Activated CD8-positive, alpha-beta memory T cell treated with anti-CD3 and anti-CD28 coated beads for 36 hours (primary cell): ENCODE data around the gene RSPH1. TPM values are rescaled to one million over a fixed set of nuclear protein-coding genes. Genes with fewer than 3 reads are reported as not detected.

Experiments used
- CTCF ChIA-PET: fragments of 350-600 bp; sonication (Branson Sonifier 250); formaldehyde crosslinking; loops from one replicate; lab custom pipeline; 2021; ENCODE audit warnings: antibody characterized with exemption; lab: Charles Lee
- POLR2A ChIA-PET: fragments of 350-600 bp; sonication (Branson Sonifier 250); formaldehyde crosslinking; loops from one replicate; lab custom pipeline; 2021; ENCODE audit warnings: antibody characterized with exemption; lab: Charles Lee
- total RNA-seq, 2 experiments: library from RNA; stranded (reverse); gene quantifications; one replicate each; pipeline ENCODE4 v1.2.3, GENCODE V29; 2021

Gene RSPH1
- total RNA-seq, 2 experiments from 2014 or later: not detected

DNA sequence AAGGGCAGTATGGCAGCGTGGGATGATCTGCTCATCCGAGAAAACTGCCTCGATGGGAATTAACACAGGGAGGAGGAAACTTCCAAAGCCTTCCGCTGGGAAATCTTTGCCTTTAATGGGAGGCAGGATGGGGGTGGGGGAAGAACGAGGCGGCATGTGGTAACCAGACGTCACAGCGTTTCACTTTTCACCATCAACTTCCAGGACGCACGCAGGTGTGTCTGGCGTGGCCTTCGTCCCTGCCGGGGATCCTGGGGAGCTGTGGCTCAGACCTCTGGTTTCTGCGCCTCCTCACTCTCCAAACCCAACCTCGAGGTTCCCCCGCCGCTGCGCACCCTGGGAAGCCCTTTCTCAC, 282 bp downstream of the RSPH1 start:
- ChIA-PET CTCF (interaction anchor here (0.9 kb wide), 1 partner anchor 257 kb away, joined by 3 read pairs; no protein-coding TSS in a partner anchor), POLR2A (no interaction called here)

DNA sequence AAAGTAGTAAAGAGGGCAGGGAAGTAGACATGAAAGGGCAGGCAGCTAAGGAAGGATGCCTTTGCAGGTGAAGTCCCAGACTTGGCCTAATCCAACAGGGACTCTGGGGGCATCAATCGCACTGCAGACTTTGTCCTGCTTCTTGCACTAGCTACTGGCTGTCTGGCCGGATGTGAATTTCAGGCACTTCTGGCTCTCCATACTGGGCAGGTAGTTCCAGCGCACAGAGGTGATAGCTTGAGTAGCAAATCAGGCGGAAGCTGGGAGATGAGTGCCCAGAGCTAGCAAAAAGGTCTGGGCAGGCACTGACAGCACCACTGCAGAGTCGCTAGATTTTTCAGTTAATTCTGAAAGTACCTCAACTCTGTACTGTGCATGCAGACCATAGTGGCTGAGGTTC, 997 bp downstream of the RSPH1 start:
- ChIA-PET POLR2A (no interaction called here), CTCF (interaction anchor here (0.9 kb wide), 1 partner anchor 256 kb away, joined by 3 read pairs; no protein-coding TSS in a partner anchor)

DNA sequence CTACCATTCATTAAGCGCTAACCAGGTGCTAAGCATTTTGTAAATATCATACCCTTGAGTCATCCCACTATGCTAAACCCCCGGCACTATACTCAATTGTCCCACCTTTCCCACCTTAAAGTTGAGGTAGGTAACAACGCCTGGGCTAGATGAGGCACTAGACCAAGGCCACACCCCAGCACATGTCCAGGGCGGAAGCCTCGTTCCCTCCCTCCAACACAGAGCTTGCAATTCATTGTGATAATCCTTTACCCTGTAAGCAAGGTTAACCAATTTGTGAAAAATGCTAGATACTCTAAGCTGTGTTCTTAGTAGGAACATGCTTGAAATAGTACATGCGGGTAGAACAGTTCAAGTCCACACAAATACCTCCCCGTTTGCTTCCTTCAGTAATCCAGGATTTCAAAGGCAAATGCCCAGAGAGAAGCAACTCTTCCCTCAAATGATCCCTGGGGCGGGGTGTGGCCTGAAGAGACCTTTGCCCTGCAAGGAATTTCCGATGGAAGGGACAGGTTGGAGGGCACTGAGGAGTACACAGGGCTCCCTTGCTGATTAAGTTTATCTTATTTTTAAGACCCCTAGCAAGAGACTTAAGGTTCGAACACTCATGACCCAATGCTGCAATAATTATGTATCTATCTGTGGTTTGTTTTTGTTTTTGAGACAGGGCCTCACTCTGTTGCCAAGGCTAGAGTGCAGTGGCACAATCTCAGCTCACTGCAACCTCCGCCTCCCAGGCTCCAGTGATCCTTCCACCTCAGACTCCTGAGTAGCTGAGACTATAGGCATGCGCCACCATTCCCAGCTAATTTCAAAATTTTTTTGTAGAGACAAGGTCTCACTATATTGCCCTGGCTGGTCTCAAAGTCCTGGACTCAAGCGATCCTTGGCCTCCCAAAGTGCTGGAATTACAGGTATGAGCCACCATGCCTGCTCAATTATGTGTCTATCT, 2.6 kb downstream of the RSPH1 start:
- POLR2A ChIA-PET: no interaction called here
- CTCF ChIA-PET: no interaction called here

DNA sequence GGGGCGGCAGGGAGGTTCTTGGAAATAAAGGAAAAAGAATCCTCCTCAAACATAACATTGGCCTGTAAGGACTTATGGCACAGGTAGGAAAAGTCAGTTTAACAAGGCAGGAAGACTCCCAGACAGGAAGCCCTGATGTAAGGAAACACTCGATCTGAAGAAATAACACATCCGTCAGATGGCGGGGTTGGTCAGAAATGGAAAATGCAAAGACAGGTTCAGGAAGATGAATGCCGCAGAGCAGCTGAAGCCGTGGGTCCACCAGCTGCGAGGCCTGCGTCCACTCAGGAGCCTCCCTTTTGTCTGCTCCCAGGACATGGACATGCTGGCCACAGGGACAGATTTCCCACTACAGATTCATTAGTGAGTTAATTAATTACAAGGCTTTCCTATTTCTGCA, 3.8 kb downstream of the RSPH1 start:
- ChIA-PET CTCF (no interaction called here), POLR2A (no interaction called here)

DNA sequence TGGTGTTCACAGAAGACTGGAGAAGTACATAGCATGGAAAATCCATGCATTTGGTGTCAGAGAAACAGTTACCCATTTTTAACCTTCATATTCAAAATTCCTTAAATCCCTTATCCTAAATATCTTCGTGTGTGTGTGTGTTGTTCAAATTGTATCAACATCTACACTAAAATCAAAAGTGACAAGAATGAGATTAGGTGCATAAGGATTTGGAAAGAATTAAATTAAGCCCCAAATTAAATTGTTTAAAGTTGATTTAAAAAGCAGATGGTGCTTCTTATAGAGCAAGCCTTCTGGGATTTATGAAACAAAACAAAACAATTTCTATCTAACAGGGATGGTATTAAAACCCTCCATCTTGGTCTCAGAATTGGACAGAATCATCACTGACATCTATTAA, 4.7 kb downstream of the RSPH1 start:
- ChIA-PET POLR2A (interaction anchor here (1.1 kb wide), 1 partner anchor 383 kb away, joined by 3 read pairs; no protein-coding TSS in a partner anchor), CTCF (interaction anchor here (1.0 kb wide), 1 partner anchor 181 kb away, joined by 3 read pairs; no protein-coding TSS in a partner anchor)

DNA sequence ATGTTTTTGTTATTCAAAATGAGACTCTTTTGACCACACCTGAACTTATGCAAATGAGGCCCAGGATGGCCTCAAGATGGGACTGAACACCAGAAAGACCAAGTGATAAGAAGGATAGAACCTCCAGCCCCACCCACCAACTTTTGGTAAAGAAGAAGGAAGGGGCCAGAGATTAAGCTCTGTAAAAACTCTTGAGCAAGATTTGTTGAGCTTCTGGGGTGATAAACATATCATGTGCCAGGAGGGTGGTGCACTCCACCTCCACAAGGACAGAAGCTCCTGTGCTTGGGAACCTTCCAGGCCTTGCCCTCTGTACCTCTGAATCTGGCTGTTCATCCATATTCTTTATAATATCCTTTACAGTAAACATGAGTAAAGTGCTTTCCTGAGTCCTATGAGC, 5.3 kb downstream of the RSPH1 start:
- POLR2A ChIA-PET: interaction anchor here (1.1 kb wide), 1 partner anchor 382 kb away, joined by 3 read pairs; no protein-coding TSS in a partner anchor
- CTCF ChIA-PET: interaction anchor here (1.0 kb wide), 1 partner anchor 181 kb away, joined by 3 read pairs; no protein-coding TSS in a partner anchor

DNA sequence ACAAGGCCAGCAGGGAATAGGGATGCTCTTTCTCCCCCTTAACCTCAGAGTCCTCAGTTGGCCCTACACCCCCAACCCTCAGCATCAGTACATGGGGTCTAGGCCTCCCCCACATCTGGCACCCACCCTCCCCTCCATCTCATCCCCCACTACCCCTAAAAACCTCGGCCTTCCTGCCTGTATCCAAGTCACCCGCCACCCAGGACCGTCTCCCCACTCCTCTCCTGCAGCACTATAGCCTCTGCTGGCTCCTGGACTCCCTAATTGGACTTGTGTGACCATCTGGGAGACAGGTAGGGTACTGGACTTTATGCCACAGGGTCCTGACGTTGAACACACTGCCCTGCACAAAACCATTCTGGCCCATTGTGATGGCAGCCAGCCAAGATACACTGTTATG, 6.0 kb downstream of the RSPH1 start:
- CTCF ChIA-PET: no interaction called here
- POLR2A ChIA-PET: interaction anchor here (1.1 kb wide), 1 partner anchor 382 kb away, joined by 3 read pairs; no protein-coding TSS in a partner anchor

DNA sequence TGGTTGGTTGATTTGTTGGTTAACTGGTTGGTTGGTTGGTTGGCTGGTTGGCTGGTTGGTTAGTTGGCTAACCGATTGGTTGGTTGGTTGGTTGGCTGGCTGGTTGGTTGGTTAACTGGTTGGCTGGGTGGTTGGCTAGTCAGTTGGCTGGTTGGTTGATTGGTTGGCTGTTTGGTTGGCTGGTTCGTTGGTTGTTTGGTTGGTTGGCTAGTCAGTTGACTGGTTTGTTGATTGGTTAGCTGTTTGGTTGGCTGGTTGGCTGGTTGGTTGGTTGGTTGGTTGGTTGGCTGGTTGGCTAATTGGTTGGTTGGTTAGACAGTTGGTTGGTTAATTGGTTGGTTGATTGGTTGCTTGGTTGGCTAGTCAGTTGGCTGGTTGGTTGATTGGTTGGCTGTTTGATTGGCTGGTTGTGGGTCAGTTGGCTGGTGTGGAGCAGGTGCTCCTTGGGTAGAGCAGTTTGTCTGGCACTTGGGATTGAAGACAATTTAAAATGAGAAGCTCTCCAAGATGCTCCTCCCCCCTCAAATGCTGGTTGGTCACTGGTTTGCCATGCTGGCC, 6.9 kb downstream of the RSPH1 start:
- POLR2A ChIA-PET: no interaction called here
- CTCF ChIA-PET: no interaction called here

DNA sequence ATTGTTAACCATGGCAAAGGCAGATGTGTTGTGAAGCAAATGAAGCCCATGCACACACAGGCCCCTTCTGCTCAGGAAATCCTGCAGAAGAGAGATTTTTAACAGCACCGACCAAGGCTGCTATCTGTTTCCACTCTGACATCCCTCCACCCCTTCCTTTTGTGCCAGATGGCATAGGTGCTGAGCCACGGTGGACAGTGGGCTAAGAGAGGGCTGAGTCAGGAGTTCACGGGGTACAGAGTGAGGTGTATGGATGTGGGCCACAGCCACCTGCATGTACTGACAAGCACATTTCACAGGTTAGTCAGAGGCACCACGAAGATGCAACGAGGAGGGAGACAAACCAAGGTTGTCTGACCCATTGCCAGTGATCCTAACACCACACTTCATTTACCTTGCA, 9.5 kb downstream of the RSPH1 start:
- CTCF ChIA-PET: interaction anchor here (0.6 kb wide), 1 partner anchor 229 kb away, joined by 3 read pairs; no protein-coding TSS in a partner anchor
- POLR2A ChIA-PET: no interaction called here

DNA sequence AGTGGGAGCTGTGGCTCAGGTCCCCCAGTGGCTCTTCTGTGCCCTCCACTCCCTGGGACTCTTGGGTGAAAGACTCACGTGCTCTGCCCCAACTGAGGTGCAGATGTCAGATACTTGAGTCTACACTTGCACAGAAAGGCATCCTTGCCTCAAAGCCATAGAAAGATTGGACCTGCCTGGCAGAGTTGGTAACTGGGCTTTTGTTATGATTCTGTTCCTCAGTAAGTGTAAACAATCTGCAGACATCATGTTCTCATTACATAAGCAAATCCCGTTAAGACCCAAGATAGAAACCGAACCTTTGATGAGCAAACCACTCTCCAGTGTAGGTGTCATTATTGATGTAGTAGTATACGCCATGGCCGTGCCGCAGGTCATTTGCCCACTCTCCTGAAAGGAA, 10.0 kb downstream of the RSPH1 start:
- POLR2A ChIA-PET: no interaction called here
- CTCF ChIA-PET: no interaction called here

DNA sequence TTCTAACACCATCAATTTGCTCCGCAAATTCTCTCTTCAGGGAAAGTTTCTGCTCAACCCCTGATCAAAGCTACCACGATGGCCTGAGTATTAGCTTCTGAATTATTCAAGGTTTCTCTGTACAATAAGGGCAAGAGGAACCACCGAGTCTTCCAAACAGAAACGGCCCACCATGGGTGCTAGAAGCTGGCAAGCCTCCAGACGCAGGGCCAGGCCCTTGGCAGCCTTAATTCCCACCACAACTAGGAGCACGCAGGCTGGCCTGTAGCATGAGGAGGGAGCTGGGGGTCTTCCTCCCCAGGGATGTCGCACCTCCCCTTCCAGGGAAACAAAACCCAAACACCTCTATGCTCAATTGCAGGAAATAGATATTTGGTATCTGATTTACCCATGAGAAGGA, 11.1 kb downstream of the RSPH1 start:
- POLR2A ChIA-PET: no interaction called here

DNA sequence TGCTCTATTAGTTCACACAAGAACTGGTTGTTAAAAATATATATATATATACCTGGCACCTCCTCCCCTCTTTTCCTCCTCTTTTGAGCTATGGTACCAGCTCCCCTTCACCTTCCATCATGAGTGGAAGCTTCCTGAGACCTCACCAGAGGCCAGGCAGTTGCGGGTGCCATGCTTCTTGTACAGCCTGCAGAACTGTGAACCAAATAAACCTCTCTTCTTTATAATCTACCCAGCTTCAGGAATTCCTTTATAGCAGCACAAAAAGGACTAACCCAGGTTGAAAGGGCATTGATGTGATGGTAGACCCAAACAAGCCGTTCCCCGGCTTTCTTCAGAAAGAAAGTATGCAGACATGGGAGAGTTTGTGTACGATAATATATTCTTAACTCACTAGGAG, 14.9 kb downstream of the RSPH1 start:
- ChIA-PET CTCF (no interaction called here), POLR2A (interaction anchor here (0.5 kb wide), 1 partner anchor 31 kb away, joined by 5 read pairs; no protein-coding TSS in a partner anchor)

More for the DNA sequence above, 11.1 kb downstream of the RSPH1 start:
- CTCF ChIA-PET: no interaction called here

DNA sequence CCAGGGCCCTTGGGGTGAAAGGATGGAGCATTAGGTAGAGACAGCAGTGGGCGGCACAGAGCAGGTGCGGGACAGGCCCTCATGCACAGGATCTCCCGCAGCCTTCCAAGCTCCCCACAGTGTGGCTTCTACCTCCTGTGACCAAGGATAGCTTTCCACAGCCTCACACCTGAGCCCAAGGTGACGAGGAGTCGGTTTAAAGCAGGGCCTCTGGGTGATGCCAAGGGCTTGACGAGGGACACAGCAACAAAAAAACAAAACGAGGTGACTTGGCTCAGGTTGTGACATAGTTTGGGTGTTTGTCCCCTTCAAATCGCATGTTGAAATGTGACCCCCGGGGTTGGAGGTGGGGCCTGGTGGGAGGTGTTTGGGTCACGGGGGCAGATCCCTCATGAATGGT, 15.3 kb downstream of the RSPH1 start:
- ChIA-PET POLR2A (no interaction called here), CTCF (no interaction called here)

DNA sequence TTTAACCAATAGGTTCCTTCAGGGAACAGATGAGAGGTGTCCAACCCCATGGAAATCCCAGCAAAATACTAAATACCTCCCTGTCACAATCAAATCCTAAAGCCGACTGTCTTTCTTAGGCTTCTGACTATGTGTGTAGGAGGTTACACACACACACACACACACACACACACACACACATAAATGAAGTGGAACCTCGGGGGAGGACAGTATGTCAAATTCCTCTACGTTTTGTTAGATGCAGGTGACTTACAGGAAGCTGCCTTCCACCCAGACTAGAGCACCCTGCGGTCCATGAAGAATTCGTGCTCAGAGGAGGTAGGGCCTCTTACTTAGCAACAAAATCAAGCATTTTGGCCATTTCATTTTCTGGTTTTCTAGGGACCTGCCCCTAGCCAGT, 16.4 kb downstream of the RSPH1 start:
- CTCF ChIA-PET: interaction anchor here (0.8 kb wide), 1 partner anchor 137 kb away, joined by 3 read pairs; no protein-coding TSS in a partner anchor

DNA sequence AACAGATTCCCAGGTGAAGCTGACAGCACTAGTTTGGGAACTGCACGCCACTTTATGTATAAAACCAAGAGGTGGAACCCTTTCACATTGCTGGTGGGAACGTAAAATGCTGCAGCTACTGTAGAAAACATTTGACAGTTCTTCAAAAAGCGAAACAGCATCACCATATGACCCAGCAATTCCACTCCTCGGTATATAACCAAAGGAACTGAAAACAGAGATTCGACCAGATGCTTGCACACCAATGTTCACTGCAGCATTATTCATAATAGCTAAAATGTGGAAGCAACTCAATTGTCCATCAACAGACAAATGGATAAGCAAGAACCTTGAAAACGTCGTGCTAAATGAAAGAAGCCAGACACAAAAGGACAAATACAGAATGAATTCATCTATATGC, 17.5 kb downstream of the RSPH1 start:
- CTCF ChIA-PET: no interaction called here
- POLR2A ChIA-PET: no interaction called here

More for the DNA sequence above, 16.4 kb downstream of the RSPH1 start:
- POLR2A ChIA-PET: no interaction called here

DNA sequence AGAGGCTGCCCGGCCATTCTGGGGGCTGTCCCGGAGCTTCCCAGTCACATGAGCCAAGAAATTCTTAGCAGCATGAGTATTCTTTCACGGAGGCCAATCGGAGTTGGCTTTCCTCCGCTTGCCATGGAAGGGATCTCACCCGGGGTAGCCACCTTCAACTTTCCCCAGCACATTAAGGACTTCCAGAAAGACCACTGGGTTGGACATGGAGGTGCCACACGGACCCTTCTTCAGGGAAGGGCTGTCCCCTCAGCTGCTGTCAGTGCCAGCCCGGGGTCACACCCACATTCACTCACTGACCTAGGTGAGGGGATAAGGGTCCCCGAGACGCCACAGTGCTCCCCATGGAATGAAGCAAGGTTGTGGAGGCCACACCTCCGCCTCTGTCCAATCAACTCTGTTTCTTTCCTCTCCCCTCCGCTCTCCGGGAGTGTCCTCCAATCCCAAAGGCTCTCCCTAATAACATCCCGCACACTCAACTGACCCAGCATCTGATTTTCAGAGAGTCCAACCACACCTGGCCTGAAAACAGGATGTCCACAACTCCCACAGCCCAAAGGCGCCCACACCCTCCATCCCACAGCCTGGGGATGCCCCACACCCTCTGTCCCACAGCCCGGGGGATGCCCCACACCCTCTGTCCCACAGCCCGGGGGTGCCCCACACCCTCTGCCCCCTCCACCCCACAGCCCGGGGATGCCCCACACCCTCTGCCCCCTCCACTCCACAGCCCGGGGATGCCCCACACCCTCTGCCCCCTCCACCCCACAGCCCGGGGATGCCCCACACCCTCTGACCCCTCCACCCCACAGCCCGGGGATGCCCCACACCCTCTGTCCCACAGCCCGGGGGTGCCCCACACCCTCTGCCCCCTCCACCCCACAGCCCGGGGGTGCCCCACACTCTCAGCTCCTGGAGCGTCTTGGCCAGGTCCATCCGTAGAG, 19.4 kb downstream of the RSPH1 start:
- CTCF ChIA-PET: no interaction called here
- POLR2A ChIA-PET: no interaction called here

DNA sequence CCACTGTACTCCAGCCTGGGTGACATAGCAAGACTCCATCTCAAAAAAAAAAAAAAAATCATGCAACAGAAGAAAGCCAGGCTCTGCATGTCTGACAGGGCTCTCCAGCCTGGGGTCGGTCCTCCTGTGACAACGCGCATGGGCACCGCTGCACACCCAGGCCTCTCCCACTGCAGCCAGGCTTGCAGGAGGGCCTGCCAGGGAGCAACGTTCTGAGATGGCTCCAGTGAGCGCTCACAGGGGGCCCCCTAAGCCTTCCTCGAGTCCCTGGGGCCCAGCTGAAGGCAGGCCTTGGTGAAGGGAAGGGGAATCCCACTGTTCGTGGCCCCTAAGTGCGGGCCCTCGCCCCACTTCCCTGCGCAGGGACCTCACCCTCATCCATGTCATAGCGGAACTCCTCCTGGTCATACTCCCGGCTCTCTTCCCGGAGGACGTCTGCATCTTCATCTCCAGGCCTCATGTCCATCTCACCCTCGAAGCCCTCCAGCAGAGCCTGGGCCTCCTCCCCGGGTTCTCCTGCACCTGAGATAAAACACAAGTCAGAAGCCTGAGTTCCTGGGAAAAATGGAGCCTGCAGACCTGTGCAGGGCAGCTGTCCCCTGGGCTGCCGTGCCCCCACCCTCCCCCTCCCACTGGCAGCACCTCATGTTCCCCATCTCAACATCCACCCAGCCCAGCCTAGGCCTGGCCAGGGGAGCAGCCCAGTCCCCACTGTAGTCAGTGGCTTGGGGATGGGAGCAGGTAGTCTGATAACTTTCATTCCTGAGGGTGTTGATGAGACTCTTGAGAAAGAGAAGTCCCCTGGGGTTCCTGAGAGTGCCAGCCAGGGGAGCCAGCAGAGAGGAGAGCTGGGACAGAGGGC, 20.3 kb downstream of the RSPH1 start:
- ChIA-PET POLR2A (no interaction called here), CTCF (no interaction called here)

DNA sequence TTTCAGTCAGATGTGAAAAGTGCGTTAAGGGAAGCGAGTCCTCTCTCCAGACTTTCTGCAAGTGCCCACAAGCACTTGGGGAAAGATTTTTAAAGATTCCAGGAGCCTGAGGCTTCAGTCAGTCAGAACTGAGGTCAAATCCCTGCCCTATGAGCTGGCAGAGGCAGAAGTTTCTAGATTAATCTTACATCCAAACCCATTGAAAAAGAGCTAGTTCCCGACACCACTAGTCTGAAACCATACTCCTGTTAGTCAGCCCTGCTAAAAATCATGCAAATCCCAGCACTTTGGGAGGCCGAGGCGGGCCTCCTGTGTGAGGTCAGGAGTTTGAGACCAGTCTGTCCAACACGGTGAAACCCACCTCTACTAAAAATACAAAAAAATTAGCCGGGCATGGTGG, 21.0 kb downstream of the RSPH1 start:
- ChIA-PET POLR2A (no interaction called here), CTCF (no interaction called here)
